HCT116 (cell line): ENCODE results near the gene LINGO4. TPM values are rescaled to one million over a fixed set of nuclear protein-coding genes. Genes with fewer than 3 reads are reported as not detected.

Source experiments
- ATAC-seq: fragments of 200-7000 bp; cut with Tn5 transposase; 2 replicates; pipeline ENCODE4 v1.9.1; 2020; ENCODE audit warnings: mild to moderate bottlenecking, moderate library complexity
- BruUV-seq: library from RNA; stranded (reverse); fragments of 400-500 nt; replicated peaks from 2 replicates; lab custom pipeline; 2021; lab: Mats Ljungman, UMichigan
- CTCF ChIA-PET: fragments of 300-600 bp; sonication (Branson Sonifier 250); formaldehyde crosslinking; loops from one replicate; lab custom pipeline; 2021; ENCODE audit warnings: antibody characterized with exemption; lab: Charles Lee
- POLR2A ChIA-PET: fragments of 300-600, 350-600 bp; sonication (Branson Sonifier 250); formaldehyde crosslinking; loops from one replicate; lab custom pipeline; 2021; ENCODE audit warnings: antibody characterized with exemption; lab: Charles Lee
- RAD21 ChIA-PET, 2 experiments: fragments of 300-600 bp; sonication (Branson Sonifier 250); formaldehyde crosslinking; loops; one replicate each; lab custom pipeline; 2023; ENCODE audit warnings: low total read pairs in 2 of 2; ENCODE audit not compliant: uncharacterized antibody in 2 of 2, unreplicated experiment in 2 of 2, low non-redundant PET in 1 of 2; lab: Charles Lee
- DNase-seq: peaks from one replicate; pipeline ENCODE4 v3.0.0-alpha.2; 2010; ENCODE audit warnings: low read depth, low spot score
- H2AFZ ChIP-seq: fragments of 200-600 bp; shearing (Covaris generic), sonication (generic); 2 replicates; pipeline ENCODE4 v1.6.1; 2017; ENCODE audit warnings: low read depth, mixed run types, mixed read lengths, antibody characterized with exemption, low read length; ENCODE audit not compliant: poor library complexity, severe bottlenecking
- H3K27ac ChIP-seq: 2 replicates; pipeline ENCODE4 v1.5.1; 2012; ENCODE audit warnings: low read depth, low read length
- H3K27me3 ChIP-seq: fragments of 200-600 bp; sonication (generic); 2 replicates; pipeline ENCODE4 v1.6.1; 2016; ENCODE audit warnings: mixed run types, low read length, mixed read lengths; ENCODE audit not compliant: insufficient read depth
- H3K36me3 ChIP-seq, 2 experiments: fragments of 200-500 bp in 1 of 2; fragments of 200-600 bp in 1 of 2; sonication (Bioruptor generic) in 1 of 2; sonication (generic) in 1 of 2; 2 replicates each; pipeline versions ENCODE4 v1.5.1 to v1.6.1; 2014 to 2016; ENCODE audit warnings: low read length in 2 of 2, inconsistent platforms in 1 of 2, mixed read lengths in 1 of 2, mixed run types in 1 of 2; ENCODE audit not compliant: insufficient read depth in 2 of 2, control insufficient read depth in 1 of 2
- H3K4me1 ChIP-seq, 2 experiments: fragments of 200-600 bp in 1 of 2; sonication (generic) in 1 of 2; 2 replicates each; pipeline versions ENCODE4 v1.5.1 to v1.6.1; 2012 to 2017; ENCODE audit warnings: low read length in 2 of 2, inconsistent platforms in 1 of 2, mild to moderate bottlenecking in 1 of 2, mixed read lengths in 1 of 2, mixed run types in 1 of 2, moderate library complexity in 1 of 2; ENCODE audit not compliant: insufficient read depth in 2 of 2, control insufficient read depth in 1 of 2
- H3K4me2 ChIP-seq: fragments of 200-600 bp; sonication (generic); 2 replicates; pipeline ENCODE4 v1.6.1; 2017; ENCODE audit warnings: mixed run types, low read length, mixed read lengths
- H3K4me3 ChIP-seq, 2 experiments: fragments of 200-600 bp in 1 of 2; sonication (generic) in 1 of 2; replicated peaks in 1 of 2; 2 replicates each; pipeline ENCODE4 v1.5.1; 2011 to 2016; ENCODE audit warnings: low read length in 2 of 2, control low read depth in 1 of 2, low read depth in 1 of 2, mild to moderate bottlenecking in 1 of 2, mixed read lengths in 1 of 2, mixed run types in 1 of 2
- H3K79me2 ChIP-seq: fragments of 200-600 bp; sonication (generic); 2 replicates; pipeline ENCODE4 v1.6.1; 2017; ENCODE audit warnings: mild to moderate bottlenecking, mixed run types, low read length, moderate library complexity, mixed read lengths; ENCODE audit not compliant: insufficient read depth
- H3K9ac ChIP-seq: fragments of 200-600 bp; sonication (generic); 2 replicates; pipeline ENCODE4 v1.6.1; 2016; ENCODE audit warnings: low read length, mixed read lengths
- H3K9me2 ChIP-seq: fragments of 200-600 bp; sonication (generic), shearing (Covaris generic); 2 replicates; pipeline ENCODE4 v1.6.1; 2017; ENCODE audit warnings: mixed run types, mild to moderate bottlenecking, moderate library complexity; ENCODE audit not compliant: insufficient read depth
- H3K9me3 ChIP-seq, 2 experiments: fragments of 200-500 bp in 1 of 2; fragments of 200-600 bp in 1 of 2; sonication (Bioruptor generic) in 1 of 2; sonication (generic) in 1 of 2; 2 replicates each; pipeline ENCODE4 v1.6.1; 2014 to 2017; ENCODE audit warnings: low read length in 2 of 2, mixed read lengths in 2 of 2, inconsistent platforms in 1 of 2, low read depth in 1 of 2, mild to moderate bottlenecking in 1 of 2, mixed run types in 1 of 2, moderate library complexity in 1 of 2; ENCODE audit not compliant: control insufficient read depth in 1 of 2, insufficient read depth in 1 of 2
- H4K20me1 ChIP-seq: fragments of 200-600 bp; sonication (generic), shearing (Covaris generic); 2 replicates; pipeline ENCODE4 v1.6.1; 2017; ENCODE audit warnings: mixed run types, mild to moderate bottlenecking, moderate library complexity; ENCODE audit not compliant: insufficient read depth
- CEBPB ChIP-seq: IDR thresholded peaks from 2 replicates; pipeline ENCODE4 v1.6.1; 2012; ENCODE audit warnings: low read depth
- EZH2 ChIP-seq: fragments of 200-600 bp; sonication (generic); IDR thresholded peaks from 2 replicates; pipeline ENCODE4 v1.6.1; 2017; ENCODE audit warnings: antibody characterized with exemption, mixed run types
- EZH2phosphoT487 ChIP-seq: fragments of 200-600 bp; IDR thresholded peaks from 2 replicates; pipeline ENCODE4 v1.6.1; 2018; ENCODE audit warnings: antibody characterized with exemption, borderline replicate concordance
- FOSL1 ChIP-seq: IDR thresholded peaks from 2 replicates; pipeline ENCODE4 v1.6.1; 2012; ENCODE audit warnings: low read depth
- JUND ChIP-seq: IDR thresholded peaks from 2 replicates; pipeline ENCODE4 v1.6.1; 2012
- POLR2A ChIP-seq: IDR thresholded peaks from 2 replicates; pipeline ENCODE4 v1.7.0; 2011; ENCODE audit warnings: borderline replicate concordance; ENCODE audit not compliant: insufficient read depth, insufficient read length; ENCODE audit errors: extremely low read depth
- POLR2AphosphoS5 ChIP-seq: IDR thresholded peaks from 2 replicates; pipeline ENCODE4 v1.6.1; 2011; ENCODE audit warnings: mild to moderate bottlenecking, low read depth, low read length, moderate library complexity
- RAD21 ChIP-seq: IDR thresholded peaks from 2 replicates; pipeline ENCODE4 v1.6.1; 2012; ENCODE audit warnings: low read depth, mild to moderate bottlenecking
- SIN3A ChIP-seq: IDR thresholded peaks from 2 replicates; pipeline ENCODE4 v1.6.1; 2012; ENCODE audit warnings: low read depth
- SP1 ChIP-seq: IDR thresholded peaks from 2 replicates; pipeline ENCODE4 v1.6.1; 2012; ENCODE audit warnings: low read depth
- SRF ChIP-seq: IDR thresholded peaks from 2 replicates; pipeline ENCODE4 v1.6.1; 2012; ENCODE audit warnings: low read depth
- YY1 ChIP-seq: IDR thresholded peaks from 2 replicates; pipeline ENCODE4 v1.6.1; 2011; ENCODE audit warnings: low read length, low read depth, moderate library complexity, mild to moderate bottlenecking; ENCODE audit not compliant: insufficient replicate concordance; ENCODE audit errors: extremely low read depth
- ZFX ChIP-seq: fragments of 450-650 bp; IDR thresholded peaks from 2 replicates; pipeline ENCODE4 v1.6.1; 2017
- ZNF274 ChIP-seq: fragments of 200-500 bp; sonication (Bioruptor generic); IDR thresholded peaks from 2 replicates; pipeline ENCODE4 v1.6.1; 2014; ENCODE audit warnings: mild to moderate bottlenecking, low read depth, low read length, inconsistent platforms
- intact Hi-C: fragments of 100-400 bp; cut with micrococcal nuclease; formaldehyde crosslinking; loops from 2 replicates; pipeline ENCODE4 v1.10.0; 2022
- total RNA-seq: library from RNA; stranded (reverse); gene quantifications from one replicate; pipeline ENCODE4 v1.2.1, GENCODE V29; 2021; ENCODE audit not compliant: unreplicated experiment
- TF ChIP-seq, protein P1 (sequence below): IDR thresholded peaks from 2 replicates; pipeline ENCODE4 v1.6.1; 2012; ENCODE audit warnings: low read depth
- TF ChIP-seq, protein P2 (sequence below): IDR thresholded peaks from 2 replicates; pipeline ENCODE4 v1.6.1; 2011; ENCODE audit warnings: mild to moderate bottlenecking, low read length, moderate library complexity; ENCODE audit not compliant: insufficient replicate concordance; ENCODE audit errors: extremely low read depth
- TF ChIP-seq, protein P3 (sequence below): IDR thresholded peaks from 2 replicates; pipeline ENCODE4 v1.6.1; 2012

The LINGO4 gene
- total RNA-seq, 1 experiment from 2014 or later, result not detected

DNA sequence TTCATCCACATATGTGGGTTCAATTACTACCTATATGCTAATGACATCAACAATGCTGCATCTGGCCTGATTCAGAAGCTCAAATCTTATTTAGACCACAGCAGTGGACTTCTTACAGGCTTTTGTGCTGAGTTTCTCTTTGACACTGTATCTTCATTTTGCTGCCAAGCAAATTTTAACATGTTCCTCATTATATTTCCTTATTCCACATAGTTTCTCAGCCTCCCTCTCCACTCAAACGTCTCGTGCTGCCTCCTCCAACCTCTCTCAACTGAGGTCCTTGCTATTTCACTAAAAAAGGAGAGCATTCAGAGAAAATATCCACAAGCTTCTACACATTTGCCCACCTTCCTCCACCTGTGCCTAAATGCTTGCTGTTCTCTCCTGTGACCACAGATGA is 21.4 kb downstream of the LINGO4 start:
- H3K4me2 ChIP-seq, result no peak overlapping the region
- no peak overlapping the region for H3K27ac ChIP-seq
- TF ChIP-seq SIN3A (no peak), POLR2A (no peak), EZH2phosphoT487 (no peak), ZNF274 (no peak), FOSL1 (no peak)
- TF ChIP-seq, protein P1, sequence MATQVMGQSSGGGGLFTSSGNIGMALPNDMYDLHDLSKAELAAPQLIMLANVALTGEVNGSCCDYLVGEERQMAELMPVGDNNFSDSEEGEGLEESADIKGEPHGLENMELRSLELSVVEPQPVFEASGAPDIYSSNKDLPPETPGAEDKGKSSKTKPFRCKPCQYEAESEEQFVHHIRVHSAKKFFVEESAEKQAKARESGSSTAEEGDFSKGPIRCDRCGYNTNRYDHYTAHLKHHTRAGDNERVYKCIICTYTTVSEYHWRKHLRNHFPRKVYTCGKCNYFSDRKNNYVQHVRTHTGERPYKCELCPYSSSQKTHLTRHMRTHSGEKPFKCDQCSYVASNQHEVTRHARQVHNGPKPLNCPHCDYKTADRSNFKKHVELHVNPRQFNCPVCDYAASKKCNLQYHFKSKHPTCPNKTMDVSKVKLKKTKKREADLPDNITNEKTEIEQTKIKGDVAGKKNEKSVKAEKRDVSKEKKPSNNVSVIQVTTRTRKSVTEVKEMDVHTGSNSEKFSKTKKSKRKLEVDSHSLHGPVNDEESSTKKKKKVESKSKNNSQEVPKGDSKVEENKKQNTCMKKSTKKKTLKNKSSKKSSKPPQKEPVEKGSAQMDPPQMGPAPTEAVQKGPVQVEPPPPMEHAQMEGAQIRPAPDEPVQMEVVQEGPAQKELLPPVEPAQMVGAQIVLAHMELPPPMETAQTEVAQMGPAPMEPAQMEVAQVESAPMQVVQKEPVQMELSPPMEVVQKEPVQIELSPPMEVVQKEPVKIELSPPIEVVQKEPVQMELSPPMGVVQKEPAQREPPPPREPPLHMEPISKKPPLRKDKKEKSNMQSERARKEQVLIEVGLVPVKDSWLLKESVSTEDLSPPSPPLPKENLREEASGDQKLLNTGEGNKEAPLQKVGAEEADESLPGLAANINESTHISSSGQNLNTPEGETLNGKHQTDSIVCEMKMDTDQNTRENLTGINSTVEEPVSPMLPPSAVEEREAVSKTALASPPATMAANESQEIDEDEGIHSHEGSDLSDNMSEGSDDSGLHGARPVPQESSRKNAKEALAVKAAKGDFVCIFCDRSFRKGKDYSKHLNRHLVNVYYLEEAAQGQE, result no peak
- peaks cover 10% of the 10 kb centered on the region for H3K27me3 ChIP-seq
- RAD21 ChIA-PET, result no interaction called here
- H2AFZ ChIP-seq, result no peak overlapping the region
- POLR2A ChIA-PET, result no interaction called here
- H3K4me3 ChIP-seq, result no peak overlapping the region
- no peak overlapping the region for H3K9ac ChIP-seq
- no peaks in the 10 kb centered on the region for H3K36me3 ChIP-seq
- no peak for ATAC-seq
- intact Hi-C loops, result no loop called here
- no TSS peak for BruUV-seq
- H3K79me2 ChIP-seq, result no peaks in the 10 kb centered on the region
- no peaks in the 10 kb centered on the region for H3K9me2 ChIP-seq
- no peak for DNase-seq
- CTCF ChIA-PET, result no interaction called here
- H4K20me1 ChIP-seq, result no peaks in the 10 kb centered on the region
- no peaks in the 10 kb centered on the region for H3K9me3 ChIP-seq
- H3K4me1 ChIP-seq, result no peaks in the 10 kb centered on the region

DNA sequence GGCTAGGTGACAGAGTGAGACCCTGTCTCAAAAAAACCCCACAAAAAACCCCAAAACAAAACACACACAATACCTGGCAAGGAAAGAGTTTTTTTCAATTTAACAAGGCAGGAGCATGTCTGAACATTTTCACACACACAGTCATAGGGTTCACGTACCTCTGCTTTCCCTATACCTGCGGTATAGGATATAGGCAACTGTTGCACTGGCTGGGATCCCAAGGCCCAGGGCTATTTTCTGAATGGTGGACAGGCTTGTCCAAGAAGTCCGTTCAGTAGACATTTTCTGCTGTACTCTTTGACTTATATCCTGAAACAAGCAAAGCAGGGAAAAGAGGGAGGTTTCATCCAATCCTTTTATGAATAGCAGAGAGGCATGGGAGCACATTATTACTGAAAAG is 22.5 kb downstream of the LINGO4 start:
- no peaks in the 10 kb centered on the region for H3K4me1 ChIP-seq
- H3K9me2 ChIP-seq, result no peaks in the 10 kb centered on the region
- H3K36me3 ChIP-seq, result peaks cover 0 to 3% of the 10 kb centered on the region in 2 experiments; a peak in 1 of 4 replicates
- intact Hi-C loops, result no loop called here
- no peaks in the 10 kb centered on the region for H4K20me1 ChIP-seq
- H3K27me3 ChIP-seq, result peaks cover 10% of the 10 kb centered on the region
- ATAC-seq (no peak), DNase-seq (no peak)
- BruUV-seq, result no TSS peak
- ChIA-PET CTCF (no interaction called here), RAD21 (no interaction called here), POLR2A (no interaction called here)
- H3K4me2 ChIP-seq, result no peak overlapping the region
- no peak overlapping the region for H3K9ac ChIP-seq
- no peak overlapping the region for H3K4me3 ChIP-seq
- no peak overlapping the region for H3K27ac ChIP-seq
- H2AFZ ChIP-seq, result no peak overlapping the region
- H3K9me3 ChIP-seq, result no peaks in the 10 kb centered on the region
- H3K79me2 ChIP-seq, result no peaks in the 10 kb centered on the region
- TF ChIP-seq YY1 (no peak), POLR2A (no peak), EZH2 (no peak), JUND (no peak), CEBPB (no peak), ZFX (no peak), POLR2AphosphoS5 (no peak), EZH2phosphoT487 (no peak), RAD21 (no peak), SIN3A (no peak), SRF (no peak), FOSL1 (no peak), SP1 (no peak)
- TF ChIP-seq, protein P2, sequence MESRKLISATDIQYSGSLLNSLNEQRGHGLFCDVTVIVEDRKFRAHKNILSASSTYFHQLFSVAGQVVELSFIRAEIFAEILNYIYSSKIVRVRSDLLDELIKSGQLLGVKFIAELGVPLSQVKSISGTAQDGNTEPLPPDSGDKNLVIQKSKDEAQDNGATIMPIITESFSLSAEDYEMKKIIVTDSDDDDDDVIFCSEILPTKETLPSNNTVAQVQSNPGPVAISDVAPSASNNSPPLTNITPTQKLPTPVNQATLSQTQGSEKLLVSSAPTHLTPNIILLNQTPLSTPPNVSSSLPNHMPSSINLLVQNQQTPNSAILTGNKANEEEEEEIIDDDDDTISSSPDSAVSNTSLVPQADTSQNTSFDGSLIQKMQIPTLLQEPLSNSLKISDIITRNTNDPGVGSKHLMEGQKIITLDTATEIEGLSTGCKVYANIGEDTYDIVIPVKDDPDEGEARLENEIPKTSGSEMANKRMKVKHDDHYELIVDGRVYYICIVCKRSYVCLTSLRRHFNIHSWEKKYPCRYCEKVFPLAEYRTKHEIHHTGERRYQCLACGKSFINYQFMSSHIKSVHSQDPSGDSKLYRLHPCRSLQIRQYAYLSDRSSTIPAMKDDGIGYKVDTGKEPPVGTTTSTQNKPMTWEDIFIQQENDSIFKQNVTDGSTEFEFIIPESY, result no peak
- TF ChIP-seq, protein P3, sequence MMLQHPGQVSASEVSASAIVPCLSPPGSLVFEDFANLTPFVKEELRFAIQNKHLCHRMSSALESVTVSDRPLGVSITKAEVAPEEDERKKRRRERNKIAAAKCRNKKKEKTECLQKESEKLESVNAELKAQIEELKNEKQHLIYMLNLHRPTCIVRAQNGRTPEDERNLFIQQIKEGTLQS, result no peak
